Transverse colon (tissue), 4 donors: ENCODE measurements around the gene JOSD1.

Experiments used
- CTCF ChIP-seq, 5 experiments: fragments of 200-600 bp in 3 of 5; fragments of 450-650 bp in 2 of 5; sonication (generic) in 3 of 5; IDR thresholded peaks; 1 replicate in 2 of 5; 2 replicates in 3 of 5; pipeline ENCODE4 v1.5.1; 2016 to 2017; ENCODE audit warnings: antibody characterized with exemption in 5 of 5, inconsistent platforms in 3 of 5, mild to moderate bottlenecking in 2 of 5, moderate library complexity in 1 of 5
- EP300 ChIP-seq: sonication (generic); formaldehyde crosslinking; IDR thresholded peaks from one replicate; pipeline ENCODE4 v1.6.1; 2017; ENCODE audit warnings: antibody characterized with exemption, low read depth
- POLR2A ChIP-seq: fragments of 450-650 bp; IDR thresholded peaks from one replicate; pipeline ENCODE4 v1.6.1; 2016; ENCODE audit warnings: antibody characterized with exemption, mild to moderate bottlenecking, moderate library complexity
- POLR2AphosphoS5 ChIP-seq, 3 donors: sonication (generic); formaldehyde crosslinking; IDR thresholded peaks; one replicate each; pipeline ENCODE4 v1.6.1; 2016; ENCODE audit warnings: antibody characterized with exemption in 3 of 3

GRCh38 chr22:38710351-38710750, 9.6 kb upstream of the JOSD1 start:
- TF ChIP-seq CTCF (IDR thresholded peaks at IDR 0.05) = no peak
- no peak for TF ChIP-seq POLR2A
- TF ChIP-seq EP300 = no peak
- no peak for TF ChIP-seq POLR2AphosphoS5 (IDR thresholded peaks at IDR 0.05)
